ENCODE results near the gene PPP4R2. TPM values are rescaled to one million over a fixed set of nuclear protein-coding genes. Genes with fewer than 3 reads are reported as not detected.

Gene PPP4R2
- total RNA-seq, 1 donor from 2014 or later: 143 TPM

DNA sequence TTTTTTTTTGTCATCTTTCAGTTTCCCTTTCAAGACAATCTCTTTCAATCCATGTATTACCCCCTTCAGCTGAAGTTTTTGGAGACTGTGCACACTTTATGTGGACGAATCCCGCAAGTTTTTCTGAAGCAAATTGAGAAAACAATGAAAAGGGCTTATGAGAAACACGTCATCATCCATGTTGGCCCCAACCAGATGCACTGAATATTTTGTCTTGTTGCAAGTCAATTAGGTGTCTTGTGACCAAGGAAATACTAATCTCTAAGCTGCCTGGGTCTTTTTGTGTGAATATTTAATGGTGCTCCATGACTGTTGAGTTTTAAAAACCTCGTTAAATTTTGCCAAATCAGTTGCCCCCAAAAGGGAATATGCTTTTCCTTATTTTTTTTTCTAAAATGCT, 21.7 kb upstream of the PPP4R2 start:
- TF ChIP-seq, protein P1, sequence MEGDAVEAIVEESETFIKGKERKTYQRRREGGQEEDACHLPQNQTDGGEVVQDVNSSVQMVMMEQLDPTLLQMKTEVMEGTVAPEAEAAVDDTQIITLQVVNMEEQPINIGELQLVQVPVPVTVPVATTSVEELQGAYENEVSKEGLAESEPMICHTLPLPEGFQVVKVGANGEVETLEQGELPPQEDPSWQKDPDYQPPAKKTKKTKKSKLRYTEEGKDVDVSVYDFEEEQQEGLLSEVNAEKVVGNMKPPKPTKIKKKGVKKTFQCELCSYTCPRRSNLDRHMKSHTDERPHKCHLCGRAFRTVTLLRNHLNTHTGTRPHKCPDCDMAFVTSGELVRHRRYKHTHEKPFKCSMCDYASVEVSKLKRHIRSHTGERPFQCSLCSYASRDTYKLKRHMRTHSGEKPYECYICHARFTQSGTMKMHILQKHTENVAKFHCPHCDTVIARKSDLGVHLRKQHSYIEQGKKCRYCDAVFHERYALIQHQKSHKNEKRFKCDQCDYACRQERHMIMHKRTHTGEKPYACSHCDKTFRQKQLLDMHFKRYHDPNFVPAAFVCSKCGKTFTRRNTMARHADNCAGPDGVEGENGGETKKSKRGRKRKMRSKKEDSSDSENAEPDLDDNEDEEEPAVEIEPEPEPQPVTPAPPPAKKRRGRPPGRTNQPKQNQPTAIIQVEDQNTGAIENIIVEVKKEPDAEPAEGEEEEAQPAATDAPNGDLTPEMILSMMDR (IDR thresholded peaks at IDR 0.05): no peak
- TF ChIP-seq EZH2phosphoT487 (IDR thresholded peaks at IDR 0.05): no peak
- no peak for TF ChIP-seq EZH2 (IDR thresholded peaks at IDR 0.05)
- H3K4me3 ChIP-seq: no peak overlapping the region
- H3K27me3 Mint-ChIP-seq (ENCODE audit: insufficient read depth, low read depth): no peaks in the 10 kb centered on the region
- H3K27me3 ChIP-seq: no peaks in the 10 kb centered on the region
- H3K36me3 Mint-ChIP-seq: no peaks in the 10 kb centered on the region
- no peak for DNase-seq (ENCODE audit: low spot score)
- H3F3A ChIP-seq (ENCODE audit: low read depth): no peaks in the 10 kb centered on the region
- no peaks in the 10 kb centered on the region for H3K79me2 ChIP-seq (ENCODE audit: low read depth)
- H3K9me3 ChIP-seq (ENCODE audit: low read depth): no peaks in the 10 kb centered on the region
- peaks cover 5% of the 10 kb centered on the region for H3K9me3 Mint-ChIP-seq
- H3K9ac ChIP-seq: no peak overlapping the region
- H3K4me1 ChIP-seq: peaks cover 7% of the 10 kb centered on the region
- H3K4me1 Mint-ChIP-seq: peaks cover 7% of the 10 kb centered on the region
- H3K36me3 ChIP-seq: no peaks in the 10 kb centered on the region
- H3K27ac Mint-ChIP-seq: peak overlapping the region; percentile 74
- no peak overlapping the region for H2AFZ ChIP-seq (replicated peaks)
- H3K4me3 Mint-ChIP-seq: no peak overlapping the region
- no peak overlapping the region for H3K27ac ChIP-seq
- H4K20me1 ChIP-seq (ENCODE audit: low read depth): no peaks in the 10 kb centered on the region
- no peak overlapping the region for H3K4me2 ChIP-seq

DNA sequence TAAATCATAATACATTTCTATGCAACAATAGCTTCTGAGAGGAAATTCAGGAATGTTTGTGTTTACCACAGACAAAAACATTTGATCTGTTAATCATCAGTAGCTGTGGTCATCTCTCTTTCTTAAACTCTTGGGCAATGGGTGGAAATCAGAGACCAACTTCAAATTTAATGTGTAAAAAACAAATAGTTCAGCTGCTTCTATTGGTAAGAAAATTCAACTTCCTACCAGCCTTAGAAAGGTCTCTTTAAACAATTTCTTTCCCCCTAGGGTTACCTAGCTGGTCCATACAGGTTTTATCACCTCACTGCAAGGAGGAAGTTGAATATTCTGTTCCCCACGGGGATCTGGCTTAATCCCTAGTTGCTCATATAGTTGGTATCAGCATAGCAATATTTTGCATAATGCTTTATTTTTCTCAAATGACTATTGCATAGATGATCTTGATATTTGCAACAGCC, 20.3 kb upstream of the PPP4R2 start:
- Histone ChIP-seq H4K20me1 (ENCODE audit: low read depth) (no peaks in the 10 kb centered on the region), H3K4me3 (no peak overlapping the region), H3K9me3 (ENCODE audit: low read depth) (no peaks in the 10 kb centered on the region), H3F3A (ENCODE audit: low read depth) (no peaks in the 10 kb centered on the region), H3K4me1 (peaks cover 7% of the 10 kb centered on the region), H3K9ac (no peak overlapping the region), H2AFZ (replicated peaks) (no peak overlapping the region), H3K4me2 (no peak overlapping the region), H3K79me2 (ENCODE audit: low read depth) (no peaks in the 10 kb centered on the region), H3K36me3 (no peaks in the 10 kb centered on the region), H3K27me3 (no peaks in the 10 kb centered on the region), H3K27ac (no peak overlapping the region)
- DNase-seq (ENCODE audit: low spot score): no peak
- TF ChIP-seq, protein P1 (IDR thresholded peaks at IDR 0.05): no peak
- no peak for TF ChIP-seq EZH2 (IDR thresholded peaks at IDR 0.05)
- no peak for TF ChIP-seq EZH2phosphoT487 (IDR thresholded peaks at IDR 0.05)
- H3K4me1 Mint-ChIP-seq: peaks cover 7% of the 10 kb centered on the region
- no peak overlapping the region for H3K4me3 Mint-ChIP-seq
- peaks cover 5% of the 10 kb centered on the region for H3K9me3 Mint-ChIP-seq
- no peaks in the 10 kb centered on the region for H3K27me3 Mint-ChIP-seq (ENCODE audit: insufficient read depth, low read depth)
- no peak overlapping the region for H3K27ac Mint-ChIP-seq
- no peaks in the 10 kb centered on the region for H3K36me3 Mint-ChIP-seq

DNA sequence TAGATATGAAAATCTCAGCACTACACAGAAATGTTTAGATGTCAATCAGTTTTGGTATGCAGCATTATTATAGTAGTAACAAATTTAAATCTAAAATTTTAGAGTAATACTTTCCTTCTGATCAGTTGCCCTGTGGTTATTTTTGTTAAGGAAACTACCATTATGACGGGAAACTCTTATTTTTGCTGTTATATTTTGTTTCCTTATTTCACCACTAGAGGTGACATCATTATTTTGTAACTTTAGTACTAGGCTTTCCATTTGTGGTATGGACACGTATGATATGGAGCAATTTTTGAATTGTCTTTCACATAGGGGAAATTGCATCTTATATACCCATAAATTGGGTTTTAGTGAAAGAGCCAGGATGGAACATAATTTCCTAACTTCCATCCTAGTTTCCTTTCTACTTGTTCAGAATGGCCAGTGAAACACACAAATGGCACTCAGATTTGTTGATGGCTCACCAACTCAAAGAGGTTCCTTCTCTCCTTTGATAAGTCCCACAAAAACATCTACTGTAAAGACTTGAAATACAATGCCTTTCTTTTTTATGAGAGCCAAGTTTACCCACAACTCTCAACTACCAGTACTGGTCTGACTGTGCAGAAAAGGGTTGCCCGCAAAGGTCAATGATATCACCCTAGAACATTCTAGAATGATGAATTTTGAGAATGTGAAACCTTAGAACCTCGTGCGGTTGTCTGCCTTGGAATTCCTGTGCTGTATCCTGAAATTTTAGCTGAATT, 19.4 kb upstream of the PPP4R2 start:
- H2AFZ ChIP-seq (replicated peaks): no peak overlapping the region
- Mint-ChIP-seq H3K4me3 (no peak overlapping the region), H3K27me3 (ENCODE audit: insufficient read depth, low read depth) (no peaks in the 10 kb centered on the region), H3K9me3 (peaks cover 5% of the 10 kb centered on the region), H3K4me1 (peaks cover 7% of the 10 kb centered on the region), H3K27ac (no peak overlapping the region), H3K36me3 (no peaks in the 10 kb centered on the region)
- H3K9ac ChIP-seq: no peak overlapping the region
- no peaks in the 10 kb centered on the region for H4K20me1 ChIP-seq (ENCODE audit: low read depth)
- H3K4me2 ChIP-seq: no peak overlapping the region
- no peaks in the 10 kb centered on the region for H3K36me3 ChIP-seq
- no peak overlapping the region for H3K4me3 ChIP-seq
- H3K4me1 ChIP-seq: peaks cover 7% of the 10 kb centered on the region
- H3K79me2 ChIP-seq (ENCODE audit: low read depth): no peaks in the 10 kb centered on the region
- DNase-seq (ENCODE audit: low spot score): no peak
- H3K27ac ChIP-seq: no peak overlapping the region
- H3K9me3 ChIP-seq (ENCODE audit: low read depth): no peaks in the 10 kb centered on the region
- H3F3A ChIP-seq (ENCODE audit: low read depth): no peaks in the 10 kb centered on the region
- no peaks in the 10 kb centered on the region for H3K27me3 ChIP-seq
- TF ChIP-seq, protein P1 (IDR thresholded peaks at IDR 0.05): peak; percentile 11
- no peak for TF ChIP-seq EZH2 (IDR thresholded peaks at IDR 0.05)
- TF ChIP-seq EZH2phosphoT487 (IDR thresholded peaks at IDR 0.05): no peak
